Measurements from ENCODE around the gene CALD1. TPM values are rescaled to one million over a fixed set of nuclear protein-coding genes. Genes with fewer than 3 reads are reported as not detected.

CALD1 gene
- polyA plus RNA-seq, 6 donors from 2014 or later: 0.12 to 1.3 (median 0.64) TPM; not detected in 1

DNA sequence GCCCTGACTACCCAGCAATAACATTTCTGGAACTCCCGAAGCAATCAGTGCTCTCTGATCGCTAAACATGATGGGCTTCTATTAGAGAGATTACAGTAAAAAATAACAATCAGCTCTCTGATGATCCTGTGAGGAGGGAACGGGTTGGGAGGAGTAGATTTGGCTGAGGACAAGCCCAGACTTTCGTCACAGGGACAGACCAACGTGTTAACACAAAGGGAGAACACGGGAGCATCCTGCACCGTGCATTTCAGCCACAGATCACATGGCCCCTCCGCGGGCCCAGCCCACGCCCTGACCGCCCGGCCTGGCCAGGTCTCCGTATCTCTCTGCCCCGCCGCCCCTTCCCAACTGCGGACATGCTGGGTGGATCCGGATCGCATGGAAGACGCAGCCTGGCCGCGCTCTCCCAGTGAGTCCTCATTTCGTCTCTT is 111.8 kb downstream of the CALD1 start:
- ATAC-seq (ENCODE audit: low read depth in 2 of 2) (no peak), DNase-seq (no peak)
- no peak overlapping the region for H3K4me3 Mint-ChIP-seq
- no peaks in the 10 kb centered on the region for H3K4me1 Mint-ChIP-seq
- peaks cover 27 to 35% (median 28%) of the 10 kb centered on the region in 3 donors for H3K27me3 Mint-ChIP-seq
- H3K27ac Mint-ChIP-seq: no peak overlapping the region
- peaks cover 3 to 20% (median 13%) of the 10 kb centered on the region in 7 donors for H3K9me3 Mint-ChIP-seq
- peaks cover 0 to 8% of the 10 kb centered on the region in 2 donors for H3K36me3 Mint-ChIP-seq

DNA sequence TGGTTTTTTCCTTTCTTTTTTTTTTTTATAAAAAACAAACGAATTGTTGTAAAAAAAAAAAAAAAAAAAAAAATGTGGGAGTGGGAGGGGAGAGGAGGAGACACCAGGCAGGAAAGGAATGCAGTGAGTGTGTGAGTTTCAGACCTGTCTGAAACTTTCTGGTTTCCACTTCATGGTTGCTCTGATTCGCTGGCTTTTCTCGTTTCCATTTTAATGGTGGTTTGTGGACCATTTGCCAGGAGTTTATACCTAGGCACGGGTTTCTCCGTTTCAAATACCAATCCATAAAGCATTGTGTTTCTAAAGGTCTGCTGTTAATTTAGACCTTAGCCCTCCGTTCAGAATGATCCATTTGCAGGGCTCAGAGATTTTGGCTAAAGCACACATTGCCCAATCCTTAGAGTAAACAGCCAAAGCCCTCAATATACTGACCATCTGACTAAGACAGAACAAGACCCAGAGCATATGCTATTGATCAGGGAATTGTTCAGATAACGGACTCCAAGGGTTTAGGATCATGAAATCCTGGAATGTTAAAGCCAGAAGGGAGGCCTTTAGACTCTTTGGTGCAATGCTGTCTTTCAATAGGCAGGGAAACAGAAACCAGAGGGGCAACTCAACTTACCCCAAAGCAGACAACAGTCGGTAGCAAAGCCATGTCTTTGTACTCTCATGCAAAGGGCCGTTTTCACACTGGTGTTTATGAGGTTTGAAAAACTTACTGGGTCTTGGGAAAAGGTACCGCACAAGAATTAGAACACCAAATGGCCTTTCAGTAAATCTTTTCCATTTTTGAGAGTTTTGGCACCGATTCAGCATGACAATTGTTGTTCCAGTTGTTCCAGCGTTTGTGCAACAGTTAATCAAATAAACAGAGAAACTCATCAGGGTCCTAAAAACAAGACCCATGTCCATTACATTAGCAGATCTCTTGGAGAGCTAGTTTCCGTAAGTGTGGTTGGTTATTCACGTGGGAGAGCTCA is 112.6 kb downstream of the CALD1 start:
- H3K4me3 Mint-ChIP-seq: no peak overlapping the region
- ATAC-seq (ENCODE audit: low read depth in 2 of 2): no peak
- no peak for DNase-seq
- H3K36me3 Mint-ChIP-seq: peaks cover 3 to 15% of the 10 kb centered on the region in 2 donors
- peaks cover 7 to 27% (median 18%) of the 10 kb centered on the region in 7 donors for H3K9me3 Mint-ChIP-seq
- no peak overlapping the region for H3K27ac Mint-ChIP-seq
- no peaks in the 10 kb centered on the region for H3K4me1 Mint-ChIP-seq
- peaks cover 27 to 35% (median 28%) of the 10 kb centered on the region in 3 donors for H3K27me3 Mint-ChIP-seq

DNA sequence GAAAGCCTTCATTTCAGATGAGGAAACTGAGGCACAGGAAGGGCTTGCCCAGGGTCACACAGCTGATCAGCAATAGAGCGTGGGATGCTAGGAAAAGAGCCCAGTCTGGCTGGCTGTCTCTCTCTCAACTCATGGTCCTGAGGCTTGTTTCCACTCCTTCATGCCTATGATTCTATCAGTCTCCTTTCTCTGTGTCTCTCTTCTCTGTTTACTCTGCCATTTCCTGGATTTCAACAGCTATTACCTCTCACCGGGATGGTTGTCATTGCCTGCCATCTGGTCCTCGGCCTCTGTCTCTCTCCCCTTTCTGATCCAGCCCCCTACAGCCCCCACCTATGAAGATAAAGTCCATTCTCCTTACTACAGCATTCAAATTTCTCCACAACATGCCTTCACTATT is 113.5 kb downstream of the CALD1 start:
- peak overlapping the region in 1 of 6 donors; percentile 2 for H3K27ac Mint-ChIP-seq
- peaks cover 27 to 35% (median 28%) of the 10 kb centered on the region in 3 donors for H3K27me3 Mint-ChIP-seq
- no peak for DNase-seq
- H3K9me3 Mint-ChIP-seq: peaks cover 8 to 31% (median 19%) of the 10 kb centered on the region in 7 donors
- peaks cover 5 to 15% of the 10 kb centered on the region in 2 donors for H3K36me3 Mint-ChIP-seq
- no peak for ATAC-seq (ENCODE audit: low read depth in 2 of 2)
- H3K4me3 Mint-ChIP-seq: no peak overlapping the region
- no peaks in the 10 kb centered on the region for H3K4me1 Mint-ChIP-seq

- no peak for DNase-seq
- Mint-ChIP-seq H3K4me1 (no peaks in the 10 kb centered on the region), H3K27me3 (peaks cover 27 to 35% (median 28%) of the 10 kb centered on the region in 3 donors), H3K27ac (no peak overlapping the region), H3K9me3 (peaks cover 8 to 31% (median 19%) of the 10 kb centered on the region in 7 donors), H3K4me3 (no peak overlapping the region), H3K36me3 (peaks cover 5 to 15% of the 10 kb centered on the region in 2 donors)
- no peak for ATAC-seq (ENCODE audit: low read depth in 2 of 2)
Measured at GRCh38 chr7:134893920-134894319, 114.5 kb downstream of the CALD1 start.

- no peak overlapping the region for H3K4me3 Mint-ChIP-seq
- peaks cover 27 to 30% (median 28%) of the 10 kb centered on the region in 3 donors for H3K27me3 Mint-ChIP-seq
- DNase-seq (no peak), ATAC-seq (ENCODE audit: low read depth in 2 of 2) (no peak)
- H3K27ac Mint-ChIP-seq: no peak overlapping the region
- H3K36me3 Mint-ChIP-seq: peaks cover 5 to 15% of the 10 kb centered on the region in 2 donors
- no peaks in the 10 kb centered on the region for H3K4me1 Mint-ChIP-seq
- peaks cover 8 to 31% (median 19%) of the 10 kb centered on the region in 7 donors for H3K9me3 Mint-ChIP-seq
Measured at GRCh38 chr7:134894928-134895327, 115.5 kb downstream of the CALD1 start.

DNA sequence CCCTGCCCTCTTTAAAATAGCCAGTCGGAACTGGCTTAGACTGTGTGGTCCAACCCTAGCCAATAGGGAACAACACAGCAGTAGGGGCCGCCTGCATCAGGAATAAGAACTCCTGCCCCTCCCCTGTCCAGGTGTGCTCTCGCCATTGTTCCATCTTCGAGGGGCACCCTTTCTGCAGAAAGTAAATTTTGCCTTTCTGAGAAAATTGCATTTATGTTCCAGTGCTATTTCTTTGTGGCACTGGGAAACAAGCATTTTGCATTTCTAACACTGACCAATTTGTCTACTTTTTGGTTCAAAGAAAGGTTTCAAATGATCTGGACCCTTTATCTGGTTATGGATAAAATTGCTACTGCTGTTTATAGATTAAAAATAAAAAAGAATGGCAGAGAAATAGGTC is 116.6 kb downstream of the CALD1 start:
- peaks cover 22 to 24% (median 24%) of the 10 kb centered on the region in 3 donors for H3K27me3 Mint-ChIP-seq
- peaks cover 0 to 10% (median 8%) of the 10 kb centered on the region in 3 donors for H3K4me1 Mint-ChIP-seq
- H3K27ac Mint-ChIP-seq: no peak overlapping the region

DNA sequence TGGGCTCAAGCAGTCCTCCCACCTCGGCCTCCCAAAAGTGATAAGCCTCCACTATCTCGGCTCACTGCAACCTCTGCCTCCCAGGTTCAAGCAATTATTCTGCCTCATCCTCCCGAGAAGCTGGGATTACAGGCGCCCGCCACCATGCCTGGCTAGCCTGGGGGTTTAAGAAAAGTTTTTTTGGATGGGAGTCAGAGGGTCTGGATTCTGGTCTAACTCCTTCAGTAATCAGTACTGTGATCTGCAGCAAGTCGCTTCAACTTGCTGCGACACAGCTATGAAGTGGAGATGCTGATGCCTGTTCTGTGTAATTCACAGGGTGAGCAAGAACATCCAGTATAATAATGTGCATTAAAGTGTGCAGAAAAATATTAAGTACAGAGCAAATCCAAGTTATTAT is 118.5 kb downstream of the CALD1 start:
- H3K9me3 Mint-ChIP-seq: peaks cover 8 to 31% (median 19%) of the 10 kb centered on the region in 7 donors
- H3K4me3 Mint-ChIP-seq: no peak overlapping the region
- H3K36me3 Mint-ChIP-seq: peaks cover 5 to 15% of the 10 kb centered on the region in 2 donors
- H3K4me1 Mint-ChIP-seq: peaks cover 0 to 12% (median 10%) of the 10 kb centered on the region in 3 donors
- no peak overlapping the region for H3K27ac Mint-ChIP-seq
- DNase-seq: no peak
- peaks cover 9 to 10% (median 10%) of the 10 kb centered on the region in 3 donors for H3K27me3 Mint-ChIP-seq
- no peak for ATAC-seq (ENCODE audit: low read depth in 2 of 2)

More for the DNA sequence above, 116.6 kb downstream of the CALD1 start:
- no peak for ATAC-seq (ENCODE audit: low read depth in 2 of 2)
- Mint-ChIP-seq H3K36me3 (peaks cover 5 to 15% of the 10 kb centered on the region in 2 donors), H3K9me3 (peaks cover 8 to 31% (median 19%) of the 10 kb centered on the region in 7 donors), H3K4me3 (peak overlapping the region in 1 of 8 donors; percentile 40)
- no peak for DNase-seq

DNA sequence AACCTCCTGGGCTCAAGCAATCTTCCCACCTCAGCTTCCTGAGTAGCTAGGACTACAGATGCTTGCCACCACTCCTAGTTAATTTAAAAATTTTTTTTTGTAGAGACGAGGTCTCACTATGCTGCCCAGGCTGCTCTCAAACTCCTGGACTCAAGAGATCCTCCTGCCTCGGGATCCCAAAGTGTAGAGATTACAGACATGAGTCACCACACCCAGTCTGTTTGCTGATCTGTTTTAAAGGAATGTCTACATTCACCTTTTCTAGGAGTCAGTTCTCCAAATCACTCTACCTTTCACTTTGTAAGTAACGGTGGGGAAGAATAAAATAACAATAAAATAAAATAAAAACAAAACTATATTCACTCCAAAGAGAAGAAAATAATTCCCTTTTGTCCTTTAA is 120.3 kb downstream of the CALD1 start:
- Mint-ChIP-seq H3K4me1 (peaks cover 0 to 12% (median 10%) of the 10 kb centered on the region in 3 donors), H3K27ac (no peak overlapping the region), H3K9me3 (peaks cover 8 to 27% (median 15%) of the 10 kb centered on the region in 7 donors), H3K36me3 (peaks cover 5 to 15% of the 10 kb centered on the region in 2 donors), H3K27me3 (no peaks in the 10 kb centered on the region), H3K4me3 (no peak overlapping the region)
- DNase-seq (no peak), ATAC-seq (ENCODE audit: low read depth in 2 of 2) (no peak)

DNA sequence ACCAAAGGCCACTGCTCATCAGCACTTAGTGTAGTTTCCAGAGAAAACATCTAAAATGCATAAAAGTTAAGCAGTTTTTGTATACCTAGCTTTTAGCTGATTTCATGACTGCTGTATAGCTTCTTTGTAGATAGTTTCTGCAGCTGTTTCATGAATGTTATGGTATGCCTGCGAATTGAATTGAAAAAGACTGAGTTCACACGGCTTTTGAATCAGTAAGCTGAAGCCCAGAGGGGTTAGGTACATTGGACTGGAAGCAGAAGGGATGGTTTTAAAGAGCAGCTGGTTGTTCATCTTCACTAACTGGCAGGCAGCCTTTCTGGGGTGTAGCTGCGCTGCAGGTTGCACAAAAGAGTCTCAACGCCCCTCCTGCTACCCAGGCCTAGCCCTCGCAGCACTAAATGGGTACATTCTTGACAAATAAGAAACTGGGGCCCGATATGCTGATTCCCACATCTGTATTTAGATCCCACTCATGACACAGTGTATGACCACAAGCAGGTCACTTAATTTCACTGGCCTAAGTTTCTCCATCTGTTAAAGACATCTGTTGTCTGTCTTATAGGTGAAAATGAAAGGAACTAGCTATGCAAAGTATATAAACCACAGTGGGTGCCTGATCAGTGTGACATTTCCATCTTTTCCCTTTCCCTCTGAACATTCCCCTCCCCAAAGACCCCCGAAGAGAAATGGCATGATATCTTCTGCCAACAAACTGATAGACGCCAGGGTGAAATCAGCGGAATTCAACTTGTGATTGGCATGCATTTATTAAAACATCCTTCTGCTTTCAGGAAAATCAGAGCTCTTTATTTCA is 120.9 kb downstream of the CALD1 start:
- Mint-ChIP-seq H3K4me3 (no peak overlapping the region), H3K27me3 (no peaks in the 10 kb centered on the region), H3K4me1 (peaks cover 0 to 12% (median 10%) of the 10 kb centered on the region in 3 donors), H3K9me3 (peaks cover 8 to 20% (median 14%) of the 10 kb centered on the region in 7 donors), H3K27ac (peak overlapping the region in 1 of 6 donors; percentile 20), H3K36me3 (peaks cover 5 to 15% of the 10 kb centered on the region in 2 donors)
- ATAC-seq (ENCODE audit: low read depth in 2 of 2) (no peak), DNase-seq (no peak)

DNA sequence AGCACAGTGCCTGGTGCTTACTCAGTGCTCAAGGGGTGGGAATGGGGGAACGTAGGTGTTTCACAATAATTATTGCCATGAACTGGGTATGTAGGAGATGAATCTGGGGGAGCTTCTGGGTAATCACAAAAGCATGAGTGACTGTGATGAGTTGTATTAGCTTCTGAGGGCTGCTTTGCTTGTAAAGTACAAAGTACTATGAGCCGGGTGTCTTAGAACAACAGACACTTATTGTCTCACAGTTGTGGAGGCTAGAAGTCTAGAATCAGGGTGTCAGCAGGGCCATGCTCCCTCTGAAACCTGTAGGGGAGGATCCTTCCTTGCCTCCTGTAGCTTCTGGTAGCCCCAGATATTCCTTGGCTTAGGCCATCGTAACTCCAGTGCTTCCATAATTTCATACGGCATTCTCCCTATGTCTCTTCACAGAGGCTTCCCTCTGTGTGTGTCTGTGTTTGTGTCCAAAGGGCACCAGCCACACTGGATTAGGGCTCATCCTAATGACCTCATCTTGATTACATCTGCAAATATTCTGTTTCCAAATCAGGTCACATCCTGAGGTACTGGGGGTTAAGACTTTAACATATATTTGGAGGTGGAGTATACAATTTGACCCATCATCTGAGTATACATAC is 122.1 kb downstream of the CALD1 start:
- peaks cover 0 to 4% (median 0%) of the 10 kb centered on the region in 3 donors for H3K27me3 Mint-ChIP-seq
- no peak overlapping the region for H3K4me3 Mint-ChIP-seq
- H3K36me3 Mint-ChIP-seq: peaks cover 4 to 5% of the 10 kb centered on the region in 2 donors
- peak overlapping the region in 1 of 6 donors; percentile 20 for H3K27ac Mint-ChIP-seq
- peaks cover 0 to 12% (median 10%) of the 10 kb centered on the region in 3 donors for H3K4me1 Mint-ChIP-seq
- peaks cover 2 to 9% (median 4%) of the 10 kb centered on the region in 7 donors for H3K9me3 Mint-ChIP-seq
- ATAC-seq (ENCODE audit: low read depth in 2 of 2): no peak
- DNase-seq: no peak

DNA sequence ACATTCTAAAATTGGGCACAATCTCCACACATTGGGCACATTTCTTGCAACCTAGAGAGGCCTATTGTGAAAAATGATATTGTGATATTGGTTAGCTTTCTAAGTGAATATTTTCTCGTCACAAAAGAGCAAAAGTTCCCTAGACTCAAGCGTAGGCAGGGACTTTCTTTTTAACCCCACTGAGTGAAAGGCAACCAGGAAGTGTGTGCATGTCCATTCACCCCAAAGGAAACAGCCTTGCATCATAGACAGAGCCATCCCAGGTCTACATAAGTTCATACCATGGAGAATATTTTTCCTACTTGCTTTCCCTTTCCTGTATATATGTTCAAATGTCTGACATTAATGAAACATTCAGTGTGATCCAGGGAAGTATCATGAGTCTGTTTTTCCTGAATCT is 122.6 kb downstream of the CALD1 start:
- Mint-ChIP-seq H3K9me3 (peaks cover 0 to 3% (median 1%) of the 10 kb centered on the region in 7 donors), H3K27ac (no peak overlapping the region), H3K27me3 (peaks cover 0 to 7% (median 0%) of the 10 kb centered on the region in 3 donors), H3K4me1 (peaks cover 0 to 12% (median 10%) of the 10 kb centered on the region in 3 donors), H3K36me3 (peaks cover 0 to 1% of the 10 kb centered on the region in 2 donors), H3K4me3 (no peak overlapping the region)
- DNase-seq (no peak), ATAC-seq (ENCODE audit: low read depth in 2 of 2) (no peak)

GRCh38 chr7:134903073-134903790 is 123.8 kb downstream of the CALD1 start:
- ATAC-seq (ENCODE audit: low read depth in 2 of 2): no peak
- Mint-ChIP-seq H3K36me3 (no peaks in the 10 kb centered on the region), H3K9me3 (no peaks in the 10 kb centered on the region)

More at GRCh38 chr7:134903073-134903790, 123.8 kb downstream of the CALD1 start:
- H3K27ac Mint-ChIP-seq: no peak overlapping the region
- H3K4me1 Mint-ChIP-seq: peaks cover 0 to 12% (median 10%) of the 10 kb centered on the region in 3 donors
- peaks cover 0 to 9% (median 4%) of the 10 kb centered on the region in 3 donors for H3K27me3 Mint-ChIP-seq
- DNase-seq: no peak
- no peak overlapping the region for H3K4me3 Mint-ChIP-seq

All from naive B cell (primary cell).